ENCODE results near the gene DCHS1.

DNA sequence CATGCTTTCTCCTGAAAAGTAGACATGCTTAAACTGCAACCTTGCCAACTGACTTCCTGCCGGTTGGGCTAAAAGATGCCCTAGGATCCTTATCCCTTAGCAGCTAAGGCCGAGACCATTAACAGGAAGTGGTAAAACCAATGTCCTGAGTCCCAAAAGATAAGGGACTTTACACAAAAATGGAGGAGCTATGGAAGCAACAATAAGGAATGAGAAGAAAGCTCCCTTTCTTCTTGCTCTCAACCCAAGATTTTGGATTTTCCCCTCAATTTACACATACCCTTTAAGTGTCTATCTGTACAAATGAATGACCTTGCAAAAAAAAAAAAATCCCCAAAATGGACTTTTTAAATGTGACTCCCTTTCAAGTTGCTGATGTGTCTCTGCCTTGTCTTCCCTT, 16.4 kb upstream of the DCHS1 start:
- TF ChIP-seq POLR2A (IDR thresholded peaks at IDR 0.05) (no peak), POLR2AphosphoS5 (IDR thresholded peaks at IDR 0.05) (no peak)
- TF ChIP-seq, protein P1, sequence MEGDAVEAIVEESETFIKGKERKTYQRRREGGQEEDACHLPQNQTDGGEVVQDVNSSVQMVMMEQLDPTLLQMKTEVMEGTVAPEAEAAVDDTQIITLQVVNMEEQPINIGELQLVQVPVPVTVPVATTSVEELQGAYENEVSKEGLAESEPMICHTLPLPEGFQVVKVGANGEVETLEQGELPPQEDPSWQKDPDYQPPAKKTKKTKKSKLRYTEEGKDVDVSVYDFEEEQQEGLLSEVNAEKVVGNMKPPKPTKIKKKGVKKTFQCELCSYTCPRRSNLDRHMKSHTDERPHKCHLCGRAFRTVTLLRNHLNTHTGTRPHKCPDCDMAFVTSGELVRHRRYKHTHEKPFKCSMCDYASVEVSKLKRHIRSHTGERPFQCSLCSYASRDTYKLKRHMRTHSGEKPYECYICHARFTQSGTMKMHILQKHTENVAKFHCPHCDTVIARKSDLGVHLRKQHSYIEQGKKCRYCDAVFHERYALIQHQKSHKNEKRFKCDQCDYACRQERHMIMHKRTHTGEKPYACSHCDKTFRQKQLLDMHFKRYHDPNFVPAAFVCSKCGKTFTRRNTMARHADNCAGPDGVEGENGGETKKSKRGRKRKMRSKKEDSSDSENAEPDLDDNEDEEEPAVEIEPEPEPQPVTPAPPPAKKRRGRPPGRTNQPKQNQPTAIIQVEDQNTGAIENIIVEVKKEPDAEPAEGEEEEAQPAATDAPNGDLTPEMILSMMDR (IDR thresholded peaks at IDR 0.05) = no peak
